ENCODE measurements around the gene ADAT3. TPM values are rescaled to one million over a fixed set of nuclear protein-coding genes. Genes with fewer than 3 reads are reported as not detected.

The ADAT3 gene
- total RNA-seq, 1 donor from 2014 or later = 5.7 TPM

- Histone ChIP-seq H3K4me1 (ENCODE audit: insufficient read depth, low read length) (no peaks in the 10 kb centered on the region), H3K4me2 (ENCODE audit: low read length) (no peak overlapping the region), H2AFZ (ENCODE audit: low read depth, low read length) (no peak overlapping the region), H3K27ac (ENCODE audit: low read depth, low read length) (no peak overlapping the region), H3K79me2 (ENCODE audit: insufficient read depth, low read length) (peaks cover 69% of the 10 kb centered on the region), H3K9me3 (ENCODE audit: insufficient read depth, low read depth, low read length) (no peaks in the 10 kb centered on the region), H3K4me3 (ENCODE audit: insufficient read depth, low read depth, low read length) (no peak overlapping the region), H3K36me3 (ENCODE audit: insufficient read depth, low read length) (no peaks in the 10 kb centered on the region), H3K9ac (ENCODE audit: low read length) (no peak overlapping the region), H4K20me1 (ENCODE audit: insufficient read depth, low read length) (peaks cover 72% of the 10 kb centered on the region), H3K27me3 (ENCODE audit: insufficient read depth, low read length) (no peaks in the 10 kb centered on the region)
- H3K36me3 Mint-ChIP-seq (ENCODE audit: low read depth, unreplicated experiment) = peaks cover 10% of the 10 kb centered on the region
- H3K4me1 Mint-ChIP-seq (ENCODE audit: low read depth, unreplicated experiment) = peaks cover 4% of the 10 kb centered on the region
- no peak overlapping the region for H3K27ac Mint-ChIP-seq (ENCODE audit: unreplicated experiment)
- H3K27me3 Mint-ChIP-seq (ENCODE audit: low read depth, unreplicated experiment) = no peaks in the 10 kb centered on the region
- FAIRE-seq (no peak), DNase-seq (ENCODE audit: low read depth) (no peak)
- no peaks in the 10 kb centered on the region for H3K9me3 Mint-ChIP-seq (ENCODE audit: unreplicated experiment)
- TF ChIP-seq CTCF (IDR thresholded peaks at IDR 0.05; ENCODE audit: insufficient read depth, low read depth, low read length) = no peak
- no peak for TF ChIP-seq EZH2 (IDR thresholded peaks at IDR 0.05; ENCODE audit: insufficient read depth, low read length)
- no peak overlapping the region for H3K4me3 Mint-ChIP-seq (ENCODE audit: unreplicated experiment)
Observed at GRCh38 chr19:1962674-1963073, 57.5 kb downstream of the ADAT3 start.

Other genes starting within 250 kb of the ADAT3 start
- gene ONECUT3, start 151.9 kb upstream of the ADAT3 start, total RNA-seq = not detected in 2 replicates
- 3.0 and 4.4 TPM in 2 replicates for gene ATP8B3, start 93.1 kb upstream of the ADAT3 start, total RNA-seq
- gene REXO1, start 56.9 kb upstream of the ADAT3 start, total RNA-seq = 35.5 and 36.2 TPM in 2 replicates
- 52.4 and 58.1 TPM in 2 replicates for gene KLF16, start 41.8 kb upstream of the ADAT3 start, total RNA-seq
- 56.7 and 61.4 TPM in 2 replicates for gene ABHD17A, start 19.9 kb upstream of the ADAT3 start, total RNA-seq
- gene SCAMP4, start within 50 bp of the ADAT3 start, total RNA-seq = 72.2 and 73.4 TPM in 2 replicates
- 60.8 and 64.1 TPM in 2 replicates for gene CSNK1G2, start 35.8 kb downstream of the ADAT3 start, total RNA-seq
- gene BTBD2, start 110.3 kb downstream of the ADAT3 start, total RNA-seq = 49.5 and 53.7 TPM in 2 replicates
- 123 and 146 TPM in 2 replicates for gene MKNK2, start 145.8 kb downstream of the ADAT3 start, total RNA-seq
- gene MOB3A, start 190.9 kb downstream of the ADAT3 start, total RNA-seq = 45.3 and 47.2 TPM in 2 replicates
- gene IZUMO4, start 191.5 kb downstream of the ADAT3 start, total RNA-seq = 5.6 and 5.8 TPM in 2 replicates
- 162 and 167 TPM in 2 replicates for gene AP3D1, start 246.2 kb downstream of the ADAT3 start, total RNA-seq